Measurements from ENCODE around the gene PPP5C.
"Not testable (repeated sequence)": the region's sequence is repeated elsewhere in the genome, so short reads cannot be mapped to it uniquely, and the experiment has no call there.

The PPP5C gene

GRCh38 chr19:46319613-46320012 is 27.3 kb upstream of the PPP5C start:
- no peak for TF ChIP-seq CTCF (IDR thresholded peaks at IDR 0.05; ENCODE audit: borderline replicate concordance, insufficient read depth, low read depth, low read length)
- no peak overlapping the region for H3K4me3 ChIP-seq (ENCODE audit: low read depth, low read length)

- H3K4me3 ChIP-seq (ENCODE audit: low read depth, low read length) = no peak overlapping the region
- TF ChIP-seq CTCF (IDR thresholded peaks at IDR 0.05; ENCODE audit: borderline replicate concordance, insufficient read depth, low read depth, low read length) = no peak
Measured at GRCh38 chr19:46320559-46320958, 26.3 kb upstream of the PPP5C start.

- no peak for TF ChIP-seq CTCF (IDR thresholded peaks at IDR 0.05; ENCODE audit: borderline replicate concordance, insufficient read depth, low read depth, low read length)
- no peak overlapping the region for H3K4me3 ChIP-seq (ENCODE audit: low read depth, low read length)
Measured at GRCh38 chr19:46321653-46322052, 25.2 kb upstream of the PPP5C start.

GRCh38 chr19:46323227-46323626 is 23.7 kb upstream of the PPP5C start:
- H3K4me3 ChIP-seq (ENCODE audit: low read depth, low read length) = not testable (repeated sequence)

GRCh38 chr19:46324277-46324676 is 22.6 kb upstream of the PPP5C start:
- TF ChIP-seq CTCF (IDR thresholded peaks at IDR 0.05; ENCODE audit: borderline replicate concordance, insufficient read depth, low read depth, low read length) = no peak
- no peak overlapping the region for H3K4me3 ChIP-seq (ENCODE audit: low read depth, low read length)

GRCh38 chr19:46326608-46327007 is 20.3 kb upstream of the PPP5C start:
- no peak for TF ChIP-seq CTCF (IDR thresholded peaks at IDR 0.05; ENCODE audit: borderline replicate concordance, insufficient read depth, low read depth, low read length)

GRCh38 chr19:46328079-46328478 is 18.8 kb upstream of the PPP5C start:
- H3K4me3 ChIP-seq (ENCODE audit: low read depth, low read length) = no peak overlapping the region
- TF ChIP-seq CTCF (IDR thresholded peaks at IDR 0.05; ENCODE audit: borderline replicate concordance, insufficient read depth, low read depth, low read length) = no peak

More at GRCh38 chr19:46326608-46327007, 20.3 kb upstream of the PPP5C start:
- no peak overlapping the region for H3K4me3 ChIP-seq (ENCODE audit: low read depth, low read length)

GRCh38 chr19:46330319-46330918 is 16.5 kb upstream of the PPP5C start:
- H3K4me3 ChIP-seq (ENCODE audit: low read depth, low read length) = no peak overlapping the region
- no peak for TF ChIP-seq CTCF (IDR thresholded peaks at IDR 0.05; ENCODE audit: borderline replicate concordance, insufficient read depth, low read depth, low read length)
